GM12878 (cell line): ENCODE measurements around the gene TNNT3. TPM values are rescaled to one million over a fixed set of nuclear protein-coding genes. Genes with fewer than 3 reads are reported as not detected.

Experiments
- ATAC-seq: fragments of 200-7000 bp; cut with Tn5 transposase; 3 replicates; pipeline ENCODE4 v1.9.1; 2020; ENCODE audit warnings: mild to moderate bottlenecking, moderate library complexity
- BruUV-seq: library from RNA; stranded (reverse); fragments of 400-500 nt; replicated peaks from 2 replicates; lab custom pipeline; 2021; lab: Mats Ljungman, UMichigan
- CTCF ChIA-PET: fragments of 300-600 bp; sonication (Branson Sonifier 250); formaldehyde crosslinking; extraction: SDS; loops from one replicate; lab custom pipeline; 2021; ENCODE audit warnings: inconsistent platforms; lab: Yijun Ruan, JAX
- POLR2A ChIA-PET: fragments of 350-600 bp; formaldehyde crosslinking; extraction: SDS; loops from one replicate; lab custom pipeline; 2021; ENCODE audit warnings: inconsistent platforms; lab: Charles Lee
- RAD21 ChIA-PET: fragments of 300-600 bp; sonication (Branson Sonifier 250); formaldehyde crosslinking; loops from one replicate; lab custom pipeline; 2023; ENCODE audit warnings: antibody characterized with exemption; ENCODE audit not compliant: unreplicated experiment; lab: Charles Lee
- SMC1A ChIA-PET: fragments of 300-600 bp; sonication (Branson Sonifier 250); formaldehyde crosslinking; loops from one replicate; lab custom pipeline; 2023; ENCODE audit not compliant: unreplicated experiment, uncharacterized antibody; lab: Charles Lee
- DNase-seq: peaks from one replicate; pipeline ENCODE4 v3.0.0-alpha.2; 2011; ENCODE audit warnings: low read depth, low spot score
- FAIRE-seq: peaks from 3 replicates; lab custom pipeline; 2011; peaks lifted over from hg19 to GRCh38; lab: Jason Lieb, UNC
- H2AFZ ChIP-seq: 2 replicates; pipeline ENCODE4 v1.6.0; 2011; ENCODE audit warnings: low read depth, low read length, control low read depth; ENCODE audit not compliant: control insufficient read depth
- H3K27ac ChIP-seq: 2 replicates; pipeline ENCODE4 v1.5.1; 2011; ENCODE audit warnings: control low read depth; ENCODE audit not compliant: control insufficient read depth, insufficient read depth
- H3K27me3 ChIP-seq, 2 experiments: replicated peaks in 1 of 2; 2 replicates each; pipeline versions ENCODE4 v1.6.0 to v1.6.1; 2011; ENCODE audit warnings: low read length in 1 of 2; ENCODE audit not compliant: control insufficient read depth in 2 of 2, insufficient read depth in 2 of 2
- H3K36me3 ChIP-seq, 2 experiments: 2 replicates each; pipeline ENCODE4 v1.5.1; 2011; ENCODE audit warnings: low read length in 1 of 2; ENCODE audit not compliant: control insufficient read depth in 2 of 2, insufficient read depth in 2 of 2
- H3K4me1 ChIP-seq: 2 replicates; pipeline ENCODE4 v1.6.1; 2011; ENCODE audit warnings: mild to moderate bottlenecking, low read length, moderate library complexity, mixed read lengths; ENCODE audit not compliant: control insufficient read depth, insufficient read depth
- H3K4me2 ChIP-seq: 2 replicates; pipeline ENCODE4 v1.6.0; 2011; ENCODE audit warnings: control low read depth; ENCODE audit not compliant: control insufficient read depth, insufficient read depth
- H3K4me3 ChIP-seq: fragments of 200-600 bp; sonication (generic); 2 replicates; pipeline ENCODE4 v1.5.1; 2016
- H3K79me2 ChIP-seq: 2 replicates; pipeline ENCODE4 v1.6.0; 2011; ENCODE audit warnings: low read length; ENCODE audit not compliant: control insufficient read depth, insufficient read depth
- H3K9ac ChIP-seq: 2 replicates; pipeline ENCODE4 v1.8.0; 2011; ENCODE audit warnings: low read length, control low read depth, mixed read lengths; ENCODE audit not compliant: control insufficient read depth, insufficient read depth
- H3K9me3 ChIP-seq: replicated peaks from 3 replicates; pipeline ENCODE4 v1.5.1; 2011; ENCODE audit warnings: mild to moderate bottlenecking, low read length; ENCODE audit not compliant: control insufficient read depth, insufficient read depth
- H4K20me1 ChIP-seq: 2 replicates; pipeline ENCODE4 v1.6.0; 2011; ENCODE audit not compliant: control insufficient read depth, insufficient read depth
- MYB ChIP-seq: fragments of 150-350 bp; IDR thresholded peaks from 2 replicates; pipeline ENCODE4 v1.6.1; 2014; ENCODE audit warnings: mild to moderate bottlenecking, low read depth, low read length, borderline replicate concordance
- PRDM15 ChIP-seq: fragments of 450-650 bp; formaldehyde crosslinking; IDR thresholded peaks from 2 replicates; pipeline ENCODE4 v1.4.0; 2020; ENCODE audit warnings: mild to moderate bottlenecking, moderate library complexity
- YY1 ChIP-seq: IDR thresholded peaks from 2 replicates; pipeline ENCODE4 v1.6.1; 2011; ENCODE audit warnings: low read depth, mild to moderate bottlenecking, low read length
- WGBS: methylation state at CpG from one replicate; pipeline ENCODE4 v1.1.6; 2016; ENCODE audit warnings: low lambda C conversion rate; ENCODE audit not compliant: insufficient replicate concordance, insufficient coverage; ENCODE audit errors: missing lambda C conversion rate; 5-methylcytosine and 5-hydroxymethylcytosine counted together
- in situ Hi-C: fragments of 300-500 bp; cut with MboI; formaldehyde crosslinking; loops from 9 replicates; pipeline ENCODE4 v1.14.3; 2018; ENCODE audit warnings: mixed read lengths
- intact Hi-C: fragments of 100-400 bp; cut with micrococcal nuclease; formaldehyde crosslinking; loops from one replicate; pipeline ENCODE4 v1.14.2; 2022; ENCODE audit not compliant: unreplicated experiment
- polyA plus RNA-seq, 11 experiments: library from polyadenylated mRNA; depleted of rRNA in 4 of 11; unstranded in 6 of 11; stranded (reverse) in 5 of 11; fragments of >200 nt; fragmentation: Nextera tagmentation in 4 of 11; fragmentation: Illumina TruSeq in 1 of 11; extraction: Ambion mirVana in 4 of 11; extraction: Trizol in 1 of 11; gene quantifications; 1 replicate in 1 of 11; 2 replicates in 10 of 11; pipeline versions ENCODE4 v1.2.1 to v1.2.3, GENCODE V29; 2011 to 2016; ENCODE audit warnings: inconsistent platforms in 2 of 11, missing spikeins in 2 of 11, low read depth in 1 of 11
- total RNA-seq, 4 experiments: library from RNA; depleted of rRNA in 3 of 4; stranded (reverse); fragments of >200 nt in 3 of 4; fragmentation: Illumina TruSeq in 1 of 4; extraction: Trizol in 1 of 4; gene quantifications; 2 replicates each; pipeline versions ENCODE4 v1.2.1 to v1.2.3, GENCODE V29; 2013 to 2021

TNNT3 gene
- total and polyA plus RNA-seq, 10 of the 15 experiments (the other 5 are each of a cell fraction or from before 2014, with no cell fraction given) = 0.40 to 0.50 TPM; not detected in 8

- no peak for TF ChIP-seq PRDM15 (CRISPR knock-in tag)
These were observed 2.2 kb downstream of the TNNT3 start (continued) for GRCh38 chr11:1921574-1922141.

GRCh38 chr11:1922481-1923081 lies 3.1 kb downstream of the TNNT3 start:
- Histone ChIP-seq H3K27ac (no peak overlapping the region), H3K4me2 (no peak overlapping the region), H4K20me1 (no peaks in the 10 kb centered on the region), H3K9ac (no peak overlapping the region), H3K4me3 (no peak overlapping the region), H3K27me3 (no peaks in the 10 kb centered on the region; a peak in 2 of 4 replicates), H3K36me3 (no peaks in the 10 kb centered on the region), H2AFZ (no peak overlapping the region), H3K79me2 (no peaks in the 10 kb centered on the region)
- WGBS = 26% methylated on average over 13 of the region's 14 CpGs
- no peak for DNase-seq
- RAD21 ChIA-PET = interaction anchor here (0.9 kb wide), 1 partner anchor 229 kb away, joined by 3 read pairs; no protein-coding TSS in a partner anchor
- in situ Hi-C loops = no loop called here
- no peak for ATAC-seq
- no peak for FAIRE-seq
- TF ChIP-seq YY1 (0 out of 2 replicates have a peak, but pooled peaks have one; percentile 12), MYB (no peak)
- TF ChIP-seq, all 136 proteins: peak for 1
- SMC1A ChIA-PET = no interaction called here
- POLR2A ChIA-PET = no interaction called here
- intact Hi-C loops = no loop called here
- Histone ChIP-seq H3K9me3 (no peaks in the 10 kb centered on the region), H3K4me1 (no peaks in the 10 kb centered on the region)
- CTCF ChIA-PET = interaction anchor here (1.1 to 2.0 kb wide), 3 partner anchors 78 to 229 kb away, joined by 4 to 9 read pairs (median 7); no protein-coding TSS in a partner anchor
- BruUV-seq = no TSS peak
